Omental fat pad (tissue), 4 donors: Measurements from ENCODE around the gene LRRC56. TPM values are rescaled to one million over a fixed set of nuclear protein-coding genes. Genes with fewer than 3 reads are reported as not detected.
A peak's percentile ranks its signal among the peaks of the same experiment; 100 is the strongest.
"Not testable (repeated sequence)": the region's sequence is repeated elsewhere in the genome, so short reads cannot be mapped to it uniquely, and the experiment has no call there.

Experiments used
- ATAC-seq: fragments of 150-250 bp; one replicate; pipeline ENCODE4 v1.9.1; 2016; ENCODE audit warnings: mild to moderate bottlenecking, moderate library complexity; ENCODE audit not compliant: low FRiP score
- DNase-seq: peaks from one replicate; pipeline ENCODE4 v3.0.0-alpha.2; 2019; ENCODE audit warnings: low spot score
- CTCF ChIP-seq, 3 donors: fragments of 450-650 bp; IDR thresholded peaks; one replicate each; pipeline ENCODE4 v1.5.1; 2016 to 2017; ENCODE audit warnings: antibody characterized with exemption in 3 of 3, mild to moderate bottlenecking in 3 of 3, moderate library complexity in 2 of 3
- total RNA-seq, 4 donors: library from RNA; depleted of rRNA; stranded (reverse); fragments of >200 nt; gene quantifications; one replicate each; pipeline ENCODE4 v1.1.0, GENCODE V29; 2016

The LRRC56 gene
- total RNA-seq, 4 donors from 2014 or later = 0.24 to 0.38 (median 0.32) TPM; not detected in 1

DNA sequence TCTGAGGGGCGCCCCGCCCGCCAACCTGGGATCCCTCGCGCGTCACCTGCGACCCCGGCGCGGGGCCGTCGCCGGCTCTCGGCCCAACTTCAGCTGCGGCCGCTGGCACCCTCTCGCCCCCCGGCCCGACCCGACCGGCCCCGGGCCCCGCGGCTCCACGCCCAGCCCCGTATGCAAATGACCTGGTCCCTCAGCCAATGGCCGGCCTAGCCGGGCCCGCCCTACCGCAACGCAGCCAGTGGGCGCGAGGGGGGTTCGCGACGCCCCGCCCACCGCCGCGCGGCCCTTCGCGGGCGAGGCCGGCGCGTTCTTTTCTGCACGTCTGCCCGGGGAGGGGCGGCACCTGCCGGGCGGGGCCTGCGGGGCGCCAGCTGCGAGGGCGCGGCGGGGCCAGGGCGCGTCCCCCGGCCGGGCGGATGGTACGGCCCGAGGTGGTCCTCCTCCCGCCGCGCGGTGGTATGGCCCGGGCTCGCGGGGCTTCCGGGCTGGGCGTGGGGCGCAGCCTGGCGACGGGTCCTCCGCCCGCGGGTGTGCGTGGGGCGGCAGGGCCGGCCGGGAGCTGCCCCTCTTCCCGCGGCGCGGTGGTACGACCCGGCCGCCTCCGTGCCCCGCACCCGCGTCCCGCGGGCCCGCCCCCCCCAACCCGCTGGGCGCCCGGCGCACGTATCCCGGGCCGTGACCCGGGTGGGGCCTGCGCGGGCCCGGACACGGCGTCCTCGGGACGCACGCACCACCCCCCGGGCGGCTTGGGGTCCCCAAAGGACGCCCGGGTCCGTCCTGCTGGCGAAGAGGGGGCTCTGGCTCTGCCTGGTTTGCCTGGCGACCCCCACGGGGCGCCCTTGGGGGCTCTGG, 31.2 kb downstream of the LRRC56 start:
- ATAC-seq = peak; percentile 90
- peak; percentile 51 for DNase-seq
- no peak for TF ChIP-seq CTCF (IDR thresholded peaks at IDR 0.05)

- no peak for DNase-seq
- TF ChIP-seq CTCF (IDR thresholded peaks at IDR 0.05) = no peak
- ATAC-seq = no peak
Measured at GRCh38 chr11:569158-569885, 32.0 kb downstream of the LRRC56 start.

DNA sequence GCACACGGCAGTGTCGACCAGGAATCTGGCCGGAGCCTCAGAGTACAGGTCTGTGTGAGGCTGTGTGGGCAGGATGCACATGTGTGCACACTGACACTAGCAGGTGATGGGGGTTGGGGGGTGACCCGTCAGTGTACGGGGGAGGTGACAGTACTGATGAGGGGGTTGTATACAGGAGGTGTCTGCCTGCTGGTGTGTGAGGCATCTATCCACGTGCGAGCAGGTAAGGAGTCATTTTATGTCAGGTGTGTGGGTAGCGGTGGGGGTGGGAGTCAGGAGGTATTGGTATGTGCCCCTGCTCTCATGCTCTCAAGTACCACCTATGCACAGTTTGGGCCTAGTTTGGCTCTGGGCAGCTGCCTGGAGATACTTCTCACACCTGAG, 34.5 kb downstream of the LRRC56 start:
- ATAC-seq = no peak
- TF ChIP-seq CTCF (IDR thresholded peaks at IDR 0.05) = no peak
- DNase-seq = no peak

- ATAC-seq (no peak), DNase-seq (no peak)
- no peak for TF ChIP-seq CTCF (IDR thresholded peaks at IDR 0.05)
Measured at GRCh38 chr11:573146-573759, 35.9 kb downstream of the LRRC56 start.

DNA sequence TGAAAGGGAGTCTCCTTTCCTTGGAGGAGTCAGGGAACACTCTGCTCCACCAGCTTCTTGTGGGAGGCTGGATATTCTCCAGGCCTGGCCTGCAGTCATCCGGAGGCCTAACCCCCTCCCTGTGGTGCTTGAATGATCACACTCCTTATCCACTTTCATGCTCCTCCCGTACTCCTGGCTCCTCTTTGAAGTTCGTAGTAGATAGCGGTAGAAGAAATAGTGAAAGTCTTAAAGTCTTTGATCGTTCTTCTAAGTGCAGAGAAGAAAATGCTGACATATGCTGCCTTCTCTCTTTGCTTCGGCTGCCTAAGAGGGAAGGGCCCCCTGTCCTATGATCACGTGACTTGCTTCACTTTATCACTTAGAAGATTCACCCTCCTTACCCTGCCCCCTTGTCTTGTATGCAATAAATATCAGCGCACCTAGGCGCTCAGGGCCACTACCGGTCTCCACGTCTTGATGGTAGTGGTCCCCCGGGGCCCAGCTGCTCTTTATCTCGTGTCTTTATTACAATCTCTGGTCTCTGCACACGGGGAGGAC, 36.8 kb downstream of the LRRC56 start:
- not testable (repeated sequence) for DNase-seq, ATAC-seq

- TF ChIP-seq CTCF (IDR thresholded peaks at IDR 0.05) = no peak
- DNase-seq (no peak), ATAC-seq (no peak)
Measured at GRCh38 chr11:574632-575312, 37.4 kb downstream of the LRRC56 start.
